ENCODE measurements around the gene DRAM1. TPM values are rescaled to one million over a fixed set of nuclear protein-coding genes. Genes with fewer than 3 reads are reported as not detected.
A peak's percentile ranks its signal among the peaks of the same experiment; 100 is the strongest.
"Not testable (repeated sequence)": the region's sequence is repeated elsewhere in the genome, so short reads cannot be mapped to it uniquely, and the experiment has no call there.

Gene DRAM1
- total RNA-seq, 1 donor from 2014 or later: 3.7 TPM

GRCh38 chr12:101858361-101858760 is 19.0 kb upstream of the DRAM1 start:
- no peaks in the 10 kb centered on the region for H3K36me3 ChIP-seq (ENCODE audit: control insufficient read depth in 3 of 3, insufficient read depth in 3 of 3, low read length in 3 of 3)

GRCh38 chr12:101859664-101860607 is 17.4 kb upstream of the DRAM1 start:
- H3K4me3 ChIP-seq (ENCODE audit: low read length in 3 of 3): no peak overlapping the region
- no peak overlapping the region for H3K9ac ChIP-seq (ENCODE audit: low read depth in 1 of 3, low read length in 3 of 3)
- no peaks in the 10 kb centered on the region for H3K4me1 ChIP-seq (ENCODE audit: control insufficient read depth in 3 of 3, insufficient read depth in 3 of 3, low read length in 3 of 3)
- no peak overlapping the region for H3K27ac ChIP-seq (ENCODE audit: low read depth, low read length)
- H3K27me3 ChIP-seq (ENCODE audit: control insufficient read depth in 3 of 3, insufficient read depth in 3 of 3, low read length in 3 of 3): no peaks in the 10 kb centered on the region
- H3K9me3 ChIP-seq (ENCODE audit: control insufficient read depth in 3 of 3, low read length in 3 of 3): no peaks in the 10 kb centered on the region
- no peaks in the 10 kb centered on the region for H3K36me3 ChIP-seq (ENCODE audit: control insufficient read depth in 3 of 3, insufficient read depth in 3 of 3, low read length in 3 of 3)

More at GRCh38 chr12:101858361-101858760, 19.0 kb upstream of the DRAM1 start:
- Histone ChIP-seq H3K4me1 (ENCODE audit: control insufficient read depth in 3 of 3, insufficient read depth in 3 of 3, low read length in 3 of 3) (no peaks in the 10 kb centered on the region), H3K9ac (ENCODE audit: low read depth in 1 of 3, low read length in 3 of 3) (no peak overlapping the region), H3K4me3 (ENCODE audit: low read length in 3 of 3) (no peak overlapping the region), H3K9me3 (ENCODE audit: control insufficient read depth in 3 of 3, low read length in 3 of 3) (no peaks in the 10 kb centered on the region), H3K27me3 (ENCODE audit: control insufficient read depth in 3 of 3, insufficient read depth in 3 of 3, low read length in 3 of 3) (no peaks in the 10 kb centered on the region), H3K27ac (ENCODE audit: low read depth, low read length) (no peak overlapping the region)

- not testable (repeated sequence) for H3K27me3 ChIP-seq (ENCODE audit: control insufficient read depth in 3 of 3, insufficient read depth in 3 of 3, low read length in 3 of 3); H3K4me3 ChIP-seq (ENCODE audit: low read length in 3 of 3); H3K9me3 ChIP-seq (ENCODE audit: control insufficient read depth in 3 of 3, low read length in 3 of 3); H3K4me1 ChIP-seq (ENCODE audit: control insufficient read depth in 3 of 3, insufficient read depth in 3 of 3, low read length in 3 of 3); H3K9ac ChIP-seq (ENCODE audit: low read depth in 1 of 3, low read length in 3 of 3); H3K36me3 ChIP-seq (ENCODE audit: control insufficient read depth in 3 of 3, insufficient read depth in 3 of 3, low read length in 3 of 3); H3K27ac ChIP-seq (ENCODE audit: low read depth, low read length)
These were observed 15.7 kb upstream of the DRAM1 start for GRCh38 chr12:101861688-101862087.

DNA sequence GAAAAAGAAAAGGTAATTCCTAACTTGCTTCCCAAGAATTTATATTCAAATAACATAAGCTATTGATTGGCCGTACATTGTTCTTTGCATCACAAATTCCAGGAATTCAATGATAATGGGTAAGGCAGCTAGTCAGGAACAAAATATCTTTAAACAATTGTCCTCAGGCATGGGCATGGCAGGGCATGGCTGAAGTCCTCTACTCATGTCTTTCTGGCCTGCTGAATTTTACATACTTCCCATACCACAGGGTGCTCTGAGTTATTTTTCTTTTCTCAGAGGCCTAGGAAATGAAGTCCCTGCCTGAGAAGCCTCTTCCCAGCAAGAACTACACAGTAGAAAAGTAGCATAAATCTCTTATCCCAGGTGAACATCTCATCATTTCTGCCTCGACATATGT is 15.1 kb upstream of the DRAM1 start:
- peaks cover 8 to 9% (median 9%) of the 10 kb centered on the region in 3 donors for H3K4me1 ChIP-seq (ENCODE audit: control insufficient read depth in 3 of 3, insufficient read depth in 3 of 3, low read length in 3 of 3)
- no peak overlapping the region for H3K4me3 ChIP-seq (ENCODE audit: low read length in 3 of 3)
- no peaks in the 10 kb centered on the region for H3K9me3 ChIP-seq (ENCODE audit: control insufficient read depth in 3 of 3, low read length in 3 of 3)
- H3K36me3 ChIP-seq (ENCODE audit: control insufficient read depth in 3 of 3, insufficient read depth in 3 of 3, low read length in 3 of 3): no peaks in the 10 kb centered on the region
- no peak overlapping the region for H3K9ac ChIP-seq (ENCODE audit: low read depth in 1 of 3, low read length in 3 of 3)
- H3K27ac ChIP-seq (ENCODE audit: low read depth, low read length): no peak overlapping the region
- no peaks in the 10 kb centered on the region for H3K27me3 ChIP-seq (ENCODE audit: control insufficient read depth in 3 of 3, insufficient read depth in 3 of 3, low read length in 3 of 3)

- Histone ChIP-seq H3K27me3 (ENCODE audit: control insufficient read depth in 3 of 3, insufficient read depth in 3 of 3, low read length in 3 of 3) (no peaks in the 10 kb centered on the region), H3K4me1 (ENCODE audit: control insufficient read depth in 3 of 3, insufficient read depth in 3 of 3, low read length in 3 of 3) (peaks cover 8 to 9% (median 9%) of the 10 kb centered on the region in 3 donors), H3K27ac (ENCODE audit: low read depth, low read length) (no peak overlapping the region), H3K4me3 (ENCODE audit: low read length in 3 of 3) (no peak overlapping the region), H3K9me3 (ENCODE audit: control insufficient read depth in 3 of 3, low read length in 3 of 3) (no peaks in the 10 kb centered on the region), H3K9ac (ENCODE audit: low read depth in 1 of 3, low read length in 3 of 3) (no peak overlapping the region), H3K36me3 (ENCODE audit: control insufficient read depth in 3 of 3, insufficient read depth in 3 of 3, low read length in 3 of 3) (no peaks in the 10 kb centered on the region)
These were observed 13.4 kb upstream of the DRAM1 start for GRCh38 chr12:101863981-101864380.

- Histone ChIP-seq H3K4me1 (ENCODE audit: control insufficient read depth in 3 of 3, insufficient read depth in 3 of 3, low read length in 3 of 3) (peaks cover 8 to 9% (median 9%) of the 10 kb centered on the region in 3 donors), H3K27ac (ENCODE audit: low read depth, low read length) (no peak overlapping the region), H3K4me3 (ENCODE audit: low read length in 3 of 3) (no peak overlapping the region), H3K9ac (ENCODE audit: low read depth in 1 of 3, low read length in 3 of 3) (no peak overlapping the region), H3K27me3 (ENCODE audit: control insufficient read depth in 3 of 3, insufficient read depth in 3 of 3, low read length in 3 of 3) (no peaks in the 10 kb centered on the region), H3K36me3 (ENCODE audit: control insufficient read depth in 3 of 3, insufficient read depth in 3 of 3, low read length in 3 of 3) (no peaks in the 10 kb centered on the region), H3K9me3 (ENCODE audit: control insufficient read depth in 3 of 3, low read length in 3 of 3) (no peaks in the 10 kb centered on the region)
These were observed 10.6 kb upstream of the DRAM1 start for GRCh38 chr12:101866615-101867373.

DNA sequence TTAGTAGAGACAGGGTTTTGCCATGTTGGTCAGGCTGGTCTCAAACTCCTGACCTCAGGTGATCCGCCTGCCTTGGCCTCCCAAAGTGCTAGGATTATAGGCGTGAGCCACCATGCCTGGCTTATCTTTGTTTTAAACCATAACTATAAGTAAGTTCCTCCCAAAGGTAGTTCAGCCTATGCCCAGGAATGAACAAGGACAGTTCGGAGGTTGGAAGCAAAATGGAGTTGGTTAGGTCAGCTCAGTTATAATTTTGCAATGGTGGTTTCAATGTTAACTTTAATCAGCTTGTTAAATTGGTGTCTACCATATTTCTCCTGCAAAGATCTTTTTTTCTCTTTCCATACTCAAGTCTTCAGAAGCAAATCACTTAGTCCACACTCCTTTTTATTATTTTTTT is 9.8 kb upstream of the DRAM1 start:
- H3K9ac ChIP-seq (ENCODE audit: low read depth in 1 of 3, low read length in 3 of 3); H3K9me3 ChIP-seq (ENCODE audit: control insufficient read depth in 3 of 3, low read length in 3 of 3); H3K27ac ChIP-seq (ENCODE audit: low read depth, low read length); H3K4me3 ChIP-seq (ENCODE audit: low read length in 3 of 3); H3K36me3 ChIP-seq (ENCODE audit: control insufficient read depth in 3 of 3, insufficient read depth in 3 of 3, low read length in 3 of 3); H3K27me3 ChIP-seq (ENCODE audit: control insufficient read depth in 3 of 3, insufficient read depth in 3 of 3, low read length in 3 of 3); H3K4me1 ChIP-seq (ENCODE audit: control insufficient read depth in 3 of 3, insufficient read depth in 3 of 3, low read length in 3 of 3): not testable (repeated sequence)

DNA sequence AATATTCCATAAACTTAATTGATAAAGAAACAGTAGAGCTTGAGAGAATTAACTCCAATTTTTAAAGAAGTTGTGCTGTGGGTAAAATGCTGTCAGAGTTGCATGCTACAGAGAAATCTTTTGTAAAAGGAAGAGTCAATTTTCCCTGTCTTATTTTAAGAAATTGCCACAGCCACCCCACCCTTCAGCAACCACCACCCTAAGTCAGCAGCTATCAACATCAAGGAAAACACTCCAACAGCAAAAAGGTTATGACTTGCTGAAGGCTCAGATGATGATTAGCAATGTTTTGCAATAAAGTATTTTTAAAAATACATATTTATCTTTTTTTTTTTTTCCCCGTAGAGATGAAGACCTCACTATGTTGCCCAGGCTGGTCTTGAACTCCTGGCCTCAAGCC is 6.5 kb upstream of the DRAM1 start:
- Histone ChIP-seq H3K4me1 (ENCODE audit: control insufficient read depth in 3 of 3, insufficient read depth in 3 of 3, low read length in 3 of 3) (peaks cover 8 to 9% (median 9%) of the 10 kb centered on the region in 3 donors), H3K27me3 (ENCODE audit: control insufficient read depth in 3 of 3, insufficient read depth in 3 of 3, low read length in 3 of 3) (no peaks in the 10 kb centered on the region), H3K9ac (ENCODE audit: low read depth in 1 of 3, low read length in 3 of 3) (no peak overlapping the region), H3K27ac (ENCODE audit: low read depth, low read length) (no peak overlapping the region), H3K36me3 (ENCODE audit: control insufficient read depth in 3 of 3, insufficient read depth in 3 of 3, low read length in 3 of 3) (no peaks in the 10 kb centered on the region), H3K9me3 (ENCODE audit: control insufficient read depth in 3 of 3, low read length in 3 of 3) (no peaks in the 10 kb centered on the region), H3K4me3 (ENCODE audit: low read length in 3 of 3) (no peak overlapping the region)

- H3K27ac ChIP-seq (ENCODE audit: low read depth, low read length): peak overlapping the region; percentile 93
- no peaks in the 10 kb centered on the region for H3K9me3 ChIP-seq (ENCODE audit: control insufficient read depth in 3 of 3, low read length in 3 of 3)
- no peak overlapping the region for H3K4me3 ChIP-seq (ENCODE audit: low read length in 3 of 3)
- H3K27me3 ChIP-seq (ENCODE audit: control insufficient read depth in 3 of 3, insufficient read depth in 3 of 3, low read length in 3 of 3): no peaks in the 10 kb centered on the region
- peaks cover 0 to 11% (median 10%) of the 10 kb centered on the region in 3 donors for H3K4me1 ChIP-seq (ENCODE audit: control insufficient read depth in 3 of 3, insufficient read depth in 3 of 3, low read length in 3 of 3)
- H3K36me3 ChIP-seq (ENCODE audit: control insufficient read depth in 3 of 3, insufficient read depth in 3 of 3, low read length in 3 of 3): peaks cover 0 to 2% (median 0%) of the 10 kb centered on the region in 3 donors
- no peak overlapping the region for H3K9ac ChIP-seq (ENCODE audit: low read depth in 1 of 3, low read length in 3 of 3)
These were observed 2.2 kb upstream of the DRAM1 start for GRCh38 chr12:101875162-101875561.
